Muscle of arm (tissue), 14 donors: ENCODE data around the gene CFH. TPM values are rescaled to one million over a fixed set of nuclear protein-coding genes. Genes with fewer than 3 reads are reported as not detected.
A peak's percentile ranks its signal among the peaks of the same experiment; 100 is the strongest.
"Not testable (repeated sequence)": the region's sequence is repeated elsewhere in the genome, so short reads cannot be mapped to it uniquely, and the experiment has no call there.

Experiments used
- DNase-seq: peaks from one replicate; pipeline ENCODE4 v3.0.0-alpha.2; 2013
- long read RNA-seq, 11 donors: transcript quantifications; one replicate each; lab custom pipeline, GENCODE V29; 2026
- polyA plus RNA-seq, 12 donors: library from polyadenylated mRNA; unstranded; fragments of 120-200 nt; gene quantifications; one replicate each; pipeline ENCODE4 v1.2.1, GENCODE V29; 2013; ENCODE audit not compliant: insufficient read length in 12 of 12

The CFH gene
- polyA plus RNA-seq = 100 to 1,000 TPM in 6 of 12 donors, 10 to 100 TPM in 5, not detected in 1; 51.4 to 131 (median 111) TPM
- long read RNA-seq, donor 1, full-length matches to known transcripts = 2 of 2 reads
- long read RNA-seq, donor 1, partial matches to known transcripts = 0 of 2 reads
- long read RNA-seq, donor 1, other reads (novel, unspliced or antisense) = 0 of 2 reads
- long read RNA-seq, donor 2, full-length matches to known transcripts = 13 of 13 reads
- long read RNA-seq, donor 2, partial matches to known transcripts = 0 of 13 reads
- long read RNA-seq, donor 2, other reads (novel, unspliced or antisense) = 0 of 13 reads
- long read RNA-seq, donor 3, full-length matches to known transcripts = 5 of 5 reads
- long read RNA-seq, donor 3, partial matches to known transcripts = 0 of 5 reads
- long read RNA-seq, donor 3, other reads (novel, unspliced or antisense) = 0 of 5 reads
- long read RNA-seq, donor 4, full-length matches to known transcripts = 2 of 7 reads
- long read RNA-seq, donor 4, partial matches to known transcripts = 5 of 7 reads
- long read RNA-seq, donor 4, other reads (novel, unspliced or antisense) = 0 of 7 reads
- long read RNA-seq, donor 5, full-length matches to known transcripts = 8 of 19 reads
- long read RNA-seq, donor 5, partial matches to known transcripts = 11 of 19 reads
- long read RNA-seq, donor 5, other reads (novel, unspliced or antisense) = 0 of 19 reads
- long read RNA-seq, donor 6, full-length matches to known transcripts = 10 of 15 reads
- long read RNA-seq, donor 6, partial matches to known transcripts = 5 of 15 reads
- long read RNA-seq, donor 6, other reads (novel, unspliced or antisense) = 0 of 15 reads
- long read RNA-seq, donor 7, full-length matches to known transcripts = 5 of 5 reads
- long read RNA-seq, donor 7, partial matches to known transcripts = 0 of 5 reads
- long read RNA-seq, donor 7, other reads (novel, unspliced or antisense) = 0 of 5 reads
- long read RNA-seq, donor 8, full-length matches to known transcripts = 13 of 38 reads
- long read RNA-seq, donor 8, partial matches to known transcripts = 25 of 38 reads
- long read RNA-seq, donor 8, other reads (novel, unspliced or antisense) = 0 of 38 reads
- long read RNA-seq, donor 9, full-length matches to known transcripts = 2 of 8 reads
- long read RNA-seq, donor 9, partial matches to known transcripts = 6 of 8 reads
- long read RNA-seq, donor 9, other reads (novel, unspliced or antisense) = 0 of 8 reads
- long read RNA-seq, donor 10, full-length matches to known transcripts = 8 of 8 reads
- long read RNA-seq, donor 10, partial matches to known transcripts = 0 of 8 reads
- long read RNA-seq, donor 10, other reads (novel, unspliced or antisense) = 0 of 8 reads
- long read RNA-seq, donor 11, full-length matches to known transcripts = 13 of 25 reads
- long read RNA-seq, donor 11, partial matches to known transcripts = 12 of 25 reads
- long read RNA-seq, donor 11, other reads (novel, unspliced or antisense) = 0 of 25 reads

GRCh38 chr1:196651637-196652215 is at the start of gene CFH:
CFH (plus strand) TSS chr1:196652043; CDS start chr1:196652118, 75 bp downstream.
- DNase-seq = peak; percentile 70

GRCh38 chr1:196603651-196604050 is 48.2 kb upstream of the CFH start:
- no peak for DNase-seq

GRCh38 chr1:196607981-196608380 is 43.9 kb upstream of the CFH start:
- no peak for DNase-seq

GRCh38 chr1:196608390-196609369 is 43.2 kb upstream of the CFH start, which contains the start of gene KCNT2:
KCNT2 (minus strand) TSS chr1:196608440; CDS start chr1:196608309, 131 bp downstream.
- peak; percentile 83 for DNase-seq

GRCh38 chr1:196609370-196609737 is 42.5 kb upstream of the CFH start:
- no peak for DNase-seq

- no peak for DNase-seq
Observed at GRCh38 chr1:196611873-196612272, 40.0 kb upstream of the CFH start.

- no peak for DNase-seq
Observed at GRCh38 chr1:196619721-196620120, 32.1 kb upstream of the CFH start.

- DNase-seq = no peak
Observed at GRCh38 chr1:196623079-196623478, 28.8 kb upstream of the CFH start.

- DNase-seq = no peak
Observed at GRCh38 chr1:196628838-196629237, 23.0 kb upstream of the CFH start.

- DNase-seq = no peak
Observed at GRCh38 chr1:196637606-196638005, 14.2 kb upstream of the CFH start.

DNA sequence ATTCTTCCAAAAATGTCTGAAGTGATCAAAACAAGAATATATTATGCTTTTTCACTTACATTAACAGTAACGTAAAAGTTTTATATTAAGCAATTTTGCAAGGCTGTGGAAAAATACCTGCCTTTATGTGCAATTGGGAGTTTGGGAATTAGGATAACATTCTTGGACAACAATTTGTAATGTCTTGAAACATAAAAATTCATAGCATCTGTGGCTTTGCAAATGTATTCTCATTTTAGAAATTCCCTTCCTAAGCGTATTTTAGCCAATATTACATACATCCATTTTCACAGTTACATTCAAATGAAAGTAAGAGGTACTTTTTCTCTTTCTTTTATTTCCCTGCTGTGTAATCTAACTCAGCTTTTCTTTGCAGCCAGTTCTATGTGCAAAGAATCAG is 13.4 kb upstream of the CFH start:
- DNase-seq = no peak

DNA sequence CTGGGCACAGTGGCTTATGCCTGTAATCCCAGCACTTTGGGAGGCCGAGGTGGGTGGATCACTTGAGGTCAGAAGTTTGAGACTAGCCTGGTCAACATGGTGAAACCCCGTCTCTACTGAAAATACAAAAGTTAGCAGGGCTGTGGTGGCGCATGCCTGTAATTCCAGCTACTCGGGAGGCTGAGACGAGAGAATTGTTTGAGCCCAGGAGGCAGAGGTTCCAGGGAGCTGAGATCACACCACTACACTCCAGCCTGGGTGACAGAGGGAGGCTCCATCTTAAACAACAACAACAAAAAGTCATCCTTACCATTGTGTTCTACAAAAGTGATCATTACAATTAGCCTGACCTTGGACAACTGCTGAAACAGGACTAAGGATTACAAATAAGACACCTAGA is 12.6 kb upstream of the CFH start:
- not testable (repeated sequence) for DNase-seq

DNA sequence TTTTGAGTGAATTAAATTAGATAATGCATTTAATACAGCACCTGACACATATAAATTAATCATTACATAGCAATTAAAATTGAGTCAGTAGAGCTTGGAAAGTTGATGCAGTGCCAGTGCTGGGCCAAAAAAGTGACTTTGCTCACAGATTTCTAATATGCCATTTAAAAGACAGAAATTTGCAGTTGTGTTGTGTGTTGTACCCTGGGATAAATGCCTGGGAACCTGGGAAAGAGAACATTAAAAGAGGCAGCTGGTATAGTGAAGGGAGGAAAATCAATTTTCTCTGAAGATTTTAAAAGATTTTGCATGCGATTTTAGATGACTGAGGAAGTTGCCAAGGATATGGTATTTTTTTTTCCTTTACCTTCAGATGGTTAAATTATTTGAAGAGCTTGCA is 10.9 kb upstream of the CFH start:
- no peak for DNase-seq

- no peak for DNase-seq
Observed at GRCh38 chr1:196649990-196650389, 1.9 kb upstream of the CFH start.

GRCh38 chr1:196650403-196650802 is 1.4 kb upstream of the CFH start:
- DNase-seq = no peak

DNA sequence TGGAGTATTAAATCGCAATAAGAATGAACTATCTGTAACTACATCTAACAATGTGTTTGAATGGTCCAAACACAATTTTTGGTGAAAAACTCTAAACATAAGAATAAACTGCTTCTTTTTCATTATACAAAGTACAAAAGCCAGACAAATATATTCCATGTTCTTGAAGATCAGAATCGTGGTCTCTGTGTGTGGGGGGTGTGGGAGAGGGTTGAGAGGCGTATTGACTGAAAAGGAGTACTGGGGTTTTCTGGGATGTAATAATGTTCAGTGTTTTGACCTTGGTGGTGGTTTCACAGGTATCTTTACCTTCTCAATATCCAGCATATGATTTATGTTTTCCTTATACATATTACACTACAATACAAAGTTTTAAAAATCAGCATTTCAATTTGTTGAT is 764 bp upstream of the CFH start:
- no peak for DNase-seq

DNA sequence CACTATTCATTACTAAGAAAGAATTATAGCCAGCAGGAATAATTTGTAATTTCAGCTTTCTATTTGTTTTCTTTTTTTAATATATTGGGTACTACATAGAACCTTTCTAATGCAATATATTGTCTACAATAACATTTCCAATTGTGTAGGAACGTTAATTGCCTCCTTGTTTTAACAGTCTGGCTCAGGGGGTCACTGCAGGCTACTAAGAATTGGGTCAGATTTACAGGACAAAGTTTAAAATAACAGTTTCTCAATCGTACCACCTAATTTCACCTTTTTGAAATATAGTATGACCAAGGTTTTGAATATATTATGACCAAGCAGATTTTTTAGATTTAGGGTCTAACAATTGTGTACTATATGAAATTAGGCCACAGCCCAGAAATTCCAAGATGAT is 2.4 kb downstream of the CFH start:
- DNase-seq = no peak

DNA sequence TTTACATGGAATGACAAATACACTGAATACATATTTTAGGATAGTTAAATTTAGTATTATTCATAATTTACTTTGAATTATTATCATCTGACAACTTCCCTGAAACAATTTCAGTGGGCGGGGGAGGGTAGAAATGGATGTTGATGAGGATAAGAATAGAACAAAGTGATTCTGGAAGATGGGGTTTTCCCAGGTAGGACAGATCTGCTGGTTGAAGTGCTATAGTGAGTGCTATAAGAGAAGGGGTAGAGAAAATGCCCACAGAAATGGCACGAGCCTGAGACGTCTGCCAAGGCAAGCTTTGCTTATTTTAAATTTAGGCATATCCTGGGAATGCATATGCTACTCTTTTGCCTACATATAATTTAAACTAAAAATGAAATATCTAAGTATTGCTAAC is 3.2 kb downstream of the CFH start:
- DNase-seq = no peak

- no peak for DNase-seq
Observed at GRCh38 chr1:196655494-196655893, 3.7 kb downstream of the CFH start.

GRCh38 chr1:196659471-196659870 is 7.6 kb downstream of the CFH start:
- no peak for DNase-seq
